ENCODE results near the gene CDH18. TPM values are rescaled to one million over a fixed set of nuclear protein-coding genes. Genes with fewer than 3 reads are reported as not detected.
A peak's percentile ranks its signal among the peaks of the same experiment; 100 is the strongest.

CDH18 gene, protein sequence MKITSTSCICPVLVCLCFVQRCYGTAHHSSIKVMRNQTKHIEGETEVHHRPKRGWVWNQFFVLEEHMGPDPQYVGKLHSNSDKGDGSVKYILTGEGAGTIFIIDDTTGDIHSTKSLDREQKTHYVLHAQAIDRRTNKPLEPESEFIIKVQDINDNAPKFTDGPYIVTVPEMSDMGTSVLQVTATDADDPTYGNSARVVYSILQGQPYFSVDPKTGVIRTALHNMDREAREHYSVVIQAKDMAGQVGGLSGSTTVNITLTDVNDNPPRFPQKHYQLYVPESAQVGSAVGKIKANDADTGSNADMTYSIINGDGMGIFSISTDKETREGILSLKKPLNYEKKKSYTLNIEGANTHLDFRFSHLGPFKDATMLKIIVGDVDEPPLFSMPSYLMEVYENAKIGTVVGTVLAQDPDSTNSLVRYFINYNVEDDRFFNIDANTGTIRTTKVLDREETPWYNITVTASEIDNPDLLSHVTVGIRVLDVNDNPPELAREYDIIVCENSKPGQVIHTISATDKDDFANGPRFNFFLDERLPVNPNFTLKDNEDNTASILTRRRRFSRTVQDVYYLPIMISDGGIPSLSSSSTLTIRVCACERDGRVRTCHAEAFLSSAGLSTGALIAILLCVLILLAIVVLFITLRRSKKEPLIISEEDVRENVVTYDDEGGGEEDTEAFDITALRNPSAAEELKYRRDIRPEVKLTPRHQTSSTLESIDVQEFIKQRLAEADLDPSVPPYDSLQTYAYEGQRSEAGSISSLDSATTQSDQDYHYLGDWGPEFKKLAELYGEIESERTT
- 17.5 TPM for total RNA-seq

DNA sequence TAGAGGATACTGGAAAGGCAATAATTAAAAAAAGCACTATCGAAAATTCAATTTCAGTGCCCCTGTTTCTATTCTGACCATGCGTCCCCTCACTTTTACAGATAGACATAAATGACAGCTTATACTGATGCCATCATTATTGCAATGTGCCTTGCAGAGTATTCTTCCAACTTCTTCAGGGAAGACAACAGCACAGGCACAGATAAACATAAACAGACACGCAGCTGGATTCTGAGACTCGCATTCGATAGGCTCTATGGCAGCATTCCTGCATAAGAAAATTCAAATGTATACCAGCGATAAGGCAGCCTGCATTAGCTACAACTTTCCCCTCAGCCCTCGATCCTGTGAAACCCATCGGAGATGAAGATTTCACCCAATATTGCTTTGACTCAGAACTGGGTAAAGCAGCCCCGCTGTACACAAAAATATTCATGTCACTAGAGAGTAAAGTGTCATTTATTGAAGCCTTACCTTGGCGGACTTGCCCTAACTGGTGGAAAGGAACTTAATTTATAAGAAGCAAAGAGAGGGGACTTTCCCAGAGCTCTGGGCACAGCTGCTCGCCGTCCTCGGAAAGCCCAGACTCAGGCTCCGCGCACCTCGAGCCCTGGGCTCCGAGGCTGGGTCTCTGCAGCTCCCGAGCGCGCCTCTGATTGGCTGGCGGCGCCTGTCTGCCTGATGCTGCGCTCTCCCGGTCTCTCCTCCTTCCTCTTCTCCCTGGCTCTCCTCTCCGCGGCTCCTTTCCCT lies at the start of gene CDH18:
Gene CDH18 (minus strand): TSS at position 589 of the 750 bp plus-strand sequence. CDS start 149,214 bp downstream, outside the sequence.
- FAIRE-seq (no peak), DNase-seq (ENCODE audit: low spot score in 2 of 2) (peak; percentile 12 to 37)

DNA sequence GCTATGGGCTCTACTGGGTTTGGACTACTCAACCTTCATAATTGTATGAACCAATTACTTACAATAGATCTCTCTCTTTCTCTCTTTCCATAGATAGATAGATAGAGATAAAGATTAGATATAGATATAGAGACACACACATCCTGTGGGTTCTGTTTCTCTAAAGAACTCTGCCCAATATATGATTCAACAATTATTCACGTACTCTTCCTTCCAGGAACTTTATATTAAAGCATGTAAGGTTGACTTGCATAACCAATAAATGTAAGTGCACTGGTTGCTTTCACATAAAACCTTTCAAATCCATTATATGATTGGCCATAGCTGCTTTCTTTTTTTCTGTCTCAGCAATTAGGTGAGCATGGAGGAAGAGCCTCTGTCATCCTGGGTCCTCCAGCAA lies 46.7 kb upstream of the CDH18 start:
- DNase-seq (ENCODE audit: low spot score in 2 of 2) (no peak), FAIRE-seq (no peak)

DNA sequence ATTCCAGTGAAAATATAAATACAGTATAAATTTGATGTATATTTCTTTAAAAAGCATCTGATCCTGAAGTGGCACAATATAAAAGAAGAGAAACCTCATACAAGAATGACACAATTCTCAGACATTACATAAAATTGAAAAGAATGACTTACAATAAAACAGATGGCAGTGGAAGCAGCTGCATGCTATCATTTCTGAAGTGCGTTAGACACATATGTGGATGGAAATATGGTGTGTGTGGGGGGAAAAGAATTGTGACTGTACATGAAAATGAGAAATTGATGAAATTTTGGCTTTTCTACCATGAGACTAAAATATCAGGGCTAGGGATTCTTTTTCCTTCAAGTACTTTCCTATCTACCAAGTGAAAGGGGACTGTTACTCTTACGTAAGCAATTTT lies 45.9 kb upstream of the CDH18 start:
- DNase-seq (ENCODE audit: low spot score in 2 of 2) (no peak), FAIRE-seq (no peak)

DNA sequence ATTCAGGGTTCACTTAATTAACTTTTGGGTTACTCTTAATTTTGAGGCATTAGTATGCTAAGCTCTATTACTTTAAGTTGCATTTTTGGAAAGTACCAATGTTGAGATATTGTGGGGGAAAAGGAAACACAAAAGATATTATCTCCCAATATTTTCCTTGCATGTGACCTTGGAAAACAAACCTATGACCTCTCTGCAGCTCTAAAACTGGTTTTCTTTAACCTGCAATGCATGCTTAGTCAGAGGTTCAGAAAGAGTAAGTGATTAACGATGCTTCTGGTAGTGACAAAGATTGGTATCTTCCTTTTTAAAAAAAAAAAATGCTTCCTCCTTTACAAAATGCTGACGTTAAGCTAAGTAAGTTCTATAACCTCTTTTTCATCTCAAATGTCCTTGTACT lies 44.9 kb upstream of the CDH18 start:
- DNase-seq (ENCODE audit: low spot score in 2 of 2) (no peak), FAIRE-seq (no peak)

DNA sequence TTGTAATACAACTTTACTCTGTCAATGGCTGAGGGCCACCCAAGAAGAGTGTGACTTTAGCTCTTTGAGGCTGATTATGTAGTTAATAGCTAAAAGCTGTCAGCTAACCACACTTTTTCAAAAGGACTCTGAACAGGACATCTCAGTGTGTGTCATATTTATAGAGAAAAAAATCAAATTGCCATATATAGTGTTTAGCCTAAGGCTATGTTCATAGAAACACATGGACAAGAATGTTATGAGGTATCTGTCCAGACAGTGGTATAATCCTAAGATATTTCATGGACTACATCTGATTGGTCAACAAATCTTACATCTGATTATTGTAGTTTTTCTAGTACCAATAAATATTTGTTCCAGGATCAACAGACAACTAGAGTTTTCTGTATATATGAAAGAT lies 42.1 kb upstream of the CDH18 start:
- FAIRE-seq: no peak
- DNase-seq (ENCODE audit: low spot score in 2 of 2): no peak

DNA sequence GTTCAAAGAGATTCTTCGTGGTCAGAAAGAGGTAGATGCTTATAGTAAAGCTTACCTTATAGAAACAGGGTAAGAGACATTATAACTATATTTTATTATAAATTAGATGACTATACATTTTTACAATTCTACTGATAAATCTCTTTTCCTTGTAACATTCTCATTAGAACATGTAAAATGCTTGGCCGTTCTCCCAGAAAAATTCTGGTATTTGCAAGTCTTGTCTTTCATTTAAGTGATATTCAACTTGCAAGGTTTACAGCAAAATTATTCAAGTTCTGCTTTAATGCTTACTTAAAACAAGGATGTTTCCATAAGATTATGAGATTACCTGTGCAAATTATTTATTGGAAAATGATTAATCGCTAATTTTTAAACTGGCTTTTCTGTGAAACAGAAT lies 41.3 kb upstream of the CDH18 start:
- DNase-seq (ENCODE audit: low spot score in 2 of 2) (no peak), FAIRE-seq (no peak)

DNA sequence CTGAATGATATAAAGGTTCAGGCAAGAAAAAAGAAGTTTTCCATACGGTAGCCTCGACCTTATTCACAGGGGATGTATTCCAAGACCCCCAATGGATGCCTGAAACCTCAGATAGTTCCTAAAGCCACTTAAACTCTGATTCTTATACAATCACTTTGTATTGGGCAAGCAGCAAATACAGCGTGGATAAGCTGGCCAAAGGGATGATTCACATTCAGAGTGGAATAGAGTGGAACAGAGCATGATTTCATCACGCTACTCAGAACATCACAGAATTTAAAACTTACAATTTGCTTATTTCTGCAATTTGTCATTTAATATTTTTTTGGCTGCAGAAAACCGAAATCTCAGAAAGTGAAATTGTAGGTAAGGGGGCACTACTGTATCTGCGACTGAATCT lies 40.5 kb upstream of the CDH18 start:
- FAIRE-seq: no peak
- no peak for DNase-seq (ENCODE audit: low spot score in 2 of 2)

DNA sequence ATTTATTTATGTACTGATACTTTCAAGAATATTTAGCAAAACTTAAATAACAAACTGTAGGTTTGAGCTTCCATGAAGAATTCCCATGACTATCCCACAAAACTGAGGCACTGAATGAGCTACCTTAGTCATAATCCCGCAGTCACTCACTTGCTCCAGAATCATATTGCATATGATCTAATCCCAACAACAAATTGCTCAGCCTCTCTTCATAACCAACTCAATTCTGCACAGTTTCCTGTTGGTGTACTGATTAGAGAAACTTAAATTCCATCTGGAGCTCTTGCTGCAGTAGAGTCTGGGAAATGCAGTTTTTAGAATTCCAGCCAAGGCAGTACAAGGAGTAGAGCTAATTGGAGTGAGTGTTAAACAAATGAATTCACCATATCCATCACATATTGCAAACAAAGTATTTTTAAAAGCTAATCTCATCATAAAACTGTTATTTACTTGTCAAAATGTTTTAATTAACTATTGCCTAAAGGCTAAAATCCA lies 35.7 kb upstream of the CDH18 start:
- DNase-seq (ENCODE audit: low spot score in 2 of 2): no peak

DNA sequence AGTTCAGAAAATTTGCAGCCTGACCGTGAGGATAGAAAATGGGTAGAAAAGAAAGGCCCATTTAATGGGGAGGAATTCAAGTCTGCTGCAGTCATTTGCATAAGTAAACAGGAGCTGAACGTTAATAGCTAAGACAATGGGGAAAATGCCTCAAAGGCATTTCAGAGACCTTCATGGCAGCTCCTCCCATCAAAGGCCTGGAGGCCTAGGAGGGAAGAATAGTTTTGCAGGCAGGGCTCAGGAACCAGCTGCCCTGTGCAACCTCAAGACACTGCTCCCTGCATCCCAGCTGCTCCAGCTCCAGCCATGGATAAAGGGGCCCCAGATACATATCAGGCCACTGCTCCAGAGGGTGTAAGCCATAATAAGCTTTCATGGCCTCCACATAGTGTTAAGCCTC lies 32.2 kb upstream of the CDH18 start:
- no peak for DNase-seq (ENCODE audit: low spot score in 2 of 2)
- FAIRE-seq: no peak

More for the DNA sequence above, 35.7 kb upstream of the CDH18 start:
- no peak for FAIRE-seq

DNA sequence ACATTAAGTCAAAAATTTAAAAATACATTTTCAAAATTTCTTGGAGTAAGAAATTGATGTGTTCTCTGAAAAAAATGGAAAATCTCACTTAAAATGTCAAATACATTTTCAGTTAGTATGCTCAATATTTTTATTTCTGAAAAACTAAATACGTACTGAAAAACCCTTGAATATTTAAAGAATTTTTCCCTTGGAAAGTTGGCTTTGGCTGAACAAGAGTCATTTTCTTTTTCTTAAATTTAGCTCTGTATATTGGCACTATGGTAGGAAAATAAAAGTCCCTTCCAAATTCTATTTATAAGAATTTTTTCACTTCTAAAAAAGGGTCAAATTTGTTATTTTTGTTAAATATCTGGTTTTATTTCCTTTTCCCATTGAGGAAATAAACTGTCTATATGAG lies 29.0 kb upstream of the CDH18 start:
- FAIRE-seq (no peak), DNase-seq (ENCODE audit: low spot score in 2 of 2) (no peak)

DNA sequence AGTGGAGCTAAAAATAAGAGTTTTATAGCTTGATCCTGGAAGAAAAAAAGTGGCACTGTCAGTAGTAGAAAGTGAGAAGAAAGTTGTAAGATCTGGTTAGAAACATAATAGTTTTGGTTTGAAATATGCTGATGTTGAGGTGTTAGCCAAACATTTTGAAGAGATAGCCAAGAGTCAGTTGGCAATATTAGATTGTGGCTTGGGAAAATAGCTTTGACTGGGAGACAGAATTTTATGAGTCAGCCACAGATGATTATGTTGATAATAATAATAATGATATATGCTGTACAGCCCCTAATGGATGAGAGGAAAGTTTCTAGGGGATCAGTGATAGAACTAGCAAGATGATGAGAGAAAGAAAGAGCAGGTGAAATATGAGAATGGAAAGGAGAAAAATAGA lies 12.4 kb upstream of the CDH18 start:
- FAIRE-seq: no peak
- DNase-seq (ENCODE audit: low spot score in 2 of 2): no peak

DNA sequence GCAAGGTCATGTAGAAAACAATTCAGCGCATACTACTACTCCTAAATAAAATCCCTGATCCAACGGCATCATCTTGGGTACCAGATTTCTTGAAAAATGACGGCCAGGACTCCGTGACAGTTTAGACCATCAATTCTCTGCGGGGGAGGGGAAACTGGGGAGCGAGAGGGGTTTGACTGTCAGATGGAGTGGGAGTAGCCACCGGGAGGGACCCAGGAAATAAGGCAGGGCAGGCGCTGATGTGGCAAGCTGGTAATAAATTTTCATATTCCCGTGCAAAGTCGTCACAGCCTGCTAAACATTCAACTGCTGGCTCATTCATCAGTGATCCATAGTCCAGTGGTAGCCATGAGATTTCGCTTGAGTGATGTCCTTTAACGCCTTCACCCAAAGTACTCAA lies 457 bp upstream of the CDH18 start:
- FAIRE-seq (no peak), DNase-seq (ENCODE audit: low spot score in 2 of 2) (no peak)

DNA sequence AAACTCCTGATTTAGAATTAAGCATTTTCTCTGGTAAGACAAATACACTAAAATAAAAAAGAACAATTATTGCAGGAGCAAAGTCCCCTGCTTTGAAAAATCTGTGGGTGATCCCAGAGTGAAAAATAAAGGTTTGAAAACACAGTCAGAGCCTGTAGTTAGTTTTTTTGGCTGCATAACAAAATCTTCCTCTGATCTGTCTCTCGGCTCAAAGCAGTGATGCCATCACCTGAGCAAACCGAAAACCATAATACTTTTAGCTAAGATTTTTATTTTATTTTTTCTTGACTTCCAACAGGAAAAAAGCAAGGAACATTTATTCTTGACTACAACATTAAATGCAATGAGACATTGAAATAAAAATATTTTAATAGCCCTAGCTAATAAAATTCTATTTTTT lies 1.2 kb downstream of the CDH18 start:
- DNase-seq (ENCODE audit: low spot score in 2 of 2): no peak

DNA sequence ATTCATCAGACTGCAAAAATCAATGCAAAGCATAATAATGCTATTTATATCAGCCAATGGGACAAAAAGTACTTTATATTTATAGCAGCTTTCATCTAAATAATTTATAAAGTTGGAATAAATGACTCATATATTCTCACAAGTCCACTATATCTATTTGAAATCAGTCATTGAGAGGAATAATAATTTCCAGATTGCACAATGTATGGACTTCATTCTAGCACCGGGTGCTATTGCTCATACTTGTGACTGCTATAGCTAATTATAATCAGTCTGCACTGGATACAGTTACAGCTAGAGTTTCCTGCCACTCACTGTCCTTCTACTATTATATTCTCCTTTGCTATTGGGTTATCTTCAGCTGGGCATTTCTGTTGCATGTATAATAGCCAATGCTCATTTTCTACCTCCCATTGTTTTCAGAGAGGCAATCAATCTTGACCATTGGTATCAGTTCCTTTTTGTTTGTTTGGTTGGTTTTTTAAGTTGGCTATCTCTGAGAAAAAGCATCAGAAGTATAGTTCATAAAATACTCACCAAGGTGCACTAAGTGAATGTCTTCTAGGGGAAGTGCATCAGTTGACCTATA lies 1.9 kb downstream of the CDH18 start:
- DNase-seq (ENCODE audit: low spot score in 2 of 2): no peak
- FAIRE-seq: no peak

More for the DNA sequence above, 1.2 kb downstream of the CDH18 start:
- no peak for FAIRE-seq

DNA sequence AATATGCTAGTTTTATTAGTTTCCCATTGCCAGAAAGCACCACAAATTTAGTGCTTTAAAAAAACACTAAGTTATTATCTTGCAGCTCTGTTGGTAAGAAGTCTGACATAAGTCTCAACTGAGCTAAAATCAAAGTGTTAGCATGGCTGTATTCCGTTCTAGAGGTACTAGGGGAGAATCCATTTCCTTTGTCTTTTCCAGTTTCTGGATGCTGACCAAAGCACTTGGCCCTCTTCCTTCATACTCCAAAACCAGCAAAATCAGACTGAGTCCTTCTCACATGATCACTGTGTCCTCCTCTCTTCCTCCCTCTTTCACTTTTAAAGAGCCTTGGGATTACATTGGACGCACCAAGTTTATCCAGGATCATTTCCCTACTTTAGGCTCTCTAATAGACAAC lies 9.5 kb downstream of the CDH18 start:
- FAIRE-seq: no peak
- no peak for DNase-seq (ENCODE audit: low spot score in 2 of 2)

DNA sequence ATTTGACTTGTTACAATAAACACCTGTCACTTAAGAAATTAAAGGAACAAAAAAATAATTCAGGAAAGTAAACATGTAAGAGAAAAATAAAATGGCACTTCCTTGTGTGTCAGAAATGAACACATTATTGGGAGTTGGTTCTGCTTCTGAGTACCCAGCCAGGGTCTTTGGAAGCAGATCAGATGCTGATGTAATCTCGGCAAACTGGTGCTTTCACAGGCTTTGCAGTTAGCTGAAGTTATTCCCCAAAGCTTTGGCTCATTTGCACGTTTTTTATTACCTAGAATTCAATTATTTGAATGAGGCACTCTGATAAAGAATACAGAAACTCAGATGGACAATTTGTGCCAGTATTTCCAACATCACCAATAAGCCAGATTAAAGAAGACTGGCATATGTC lies 10.9 kb downstream of the CDH18 start:
- FAIRE-seq (no peak), DNase-seq (ENCODE audit: low spot score in 2 of 2) (no peak)

DNA sequence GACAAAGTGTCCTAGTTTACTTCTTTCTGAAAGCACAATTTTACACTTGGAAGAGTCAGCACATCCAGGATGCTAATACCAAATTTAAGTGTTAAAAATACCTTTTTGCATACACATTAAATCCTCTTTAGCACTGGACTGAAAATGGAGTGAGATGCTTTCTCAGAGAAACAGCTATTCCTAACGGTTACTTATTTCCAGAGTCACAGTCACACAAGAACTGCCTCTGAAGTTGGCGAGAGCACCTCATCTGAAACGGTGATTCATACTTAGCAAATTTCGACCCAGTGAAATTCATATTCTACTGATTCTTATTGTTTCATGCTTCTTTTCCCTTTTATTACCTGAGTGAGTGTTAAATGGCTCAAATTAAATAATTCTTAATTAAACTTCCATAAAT lies 12.2 kb downstream of the CDH18 start:
- no peak for DNase-seq (ENCODE audit: low spot score in 2 of 2)
- FAIRE-seq: no peak

DNA sequence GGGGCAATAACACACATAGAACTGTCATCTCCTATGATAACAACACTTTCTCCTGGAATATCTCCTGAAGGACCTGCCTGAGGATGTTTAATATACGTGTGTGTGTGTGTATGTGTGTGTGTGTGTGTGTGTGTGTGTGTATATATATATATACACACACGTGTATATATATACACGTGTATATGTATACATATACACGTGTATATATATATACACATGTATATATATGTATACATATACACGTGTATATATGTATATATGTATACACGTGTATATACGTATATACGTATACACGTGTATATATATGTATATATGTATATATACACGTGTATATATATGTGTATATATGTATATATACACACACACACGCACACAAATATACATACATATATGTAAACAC lies 27.5 kb downstream of the CDH18 start:
- FAIRE-seq (peak; percentile 48), DNase-seq (ENCODE audit: low spot score in 2 of 2) (no peak)

DNA sequence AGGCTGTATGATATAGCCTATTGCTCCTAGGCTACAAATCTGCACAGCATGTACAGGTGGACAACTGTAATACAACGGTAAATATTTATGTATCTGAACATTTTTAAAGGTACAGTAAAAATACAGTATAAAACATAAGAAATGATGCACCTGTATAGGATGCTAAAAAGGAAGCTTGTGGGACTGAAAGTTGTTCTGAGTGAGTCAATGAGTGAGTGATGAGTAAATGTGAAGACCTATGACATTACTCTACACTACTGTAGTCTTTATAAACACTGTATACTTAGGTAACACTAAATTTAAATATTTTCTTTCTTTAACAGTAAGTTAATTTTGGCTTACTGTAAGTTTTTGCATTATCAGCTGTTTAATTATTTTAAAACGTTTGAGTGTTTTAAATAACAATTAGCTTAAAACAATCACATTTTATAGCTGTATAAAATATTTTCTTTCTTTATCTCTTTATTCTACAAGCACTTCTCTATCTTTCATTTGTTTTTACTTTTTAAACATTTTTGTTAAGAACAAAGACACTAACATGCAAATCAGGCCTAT lies 28.1 kb downstream of the CDH18 start:
- DNase-seq (ENCODE audit: low spot score in 2 of 2) (no peak), FAIRE-seq (no peak)

DNA sequence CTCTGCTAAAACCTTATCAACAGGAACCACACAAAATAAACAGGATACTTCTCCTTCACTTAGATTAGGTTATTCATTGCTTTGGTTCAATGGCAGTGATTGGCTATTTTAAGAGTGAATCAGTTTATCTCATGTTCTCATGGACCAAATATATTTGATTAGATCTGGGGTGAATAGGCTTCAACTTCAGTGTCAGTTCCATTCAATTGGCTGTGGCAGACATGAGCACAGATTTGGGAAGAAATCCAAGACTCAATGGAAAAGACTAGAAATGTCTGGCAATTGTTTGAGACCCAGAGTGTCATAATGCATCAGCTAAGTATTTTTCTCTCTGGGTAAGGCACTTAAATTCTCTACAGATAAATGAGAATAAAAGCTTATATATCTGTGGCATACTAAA lies 37.1 kb downstream of the CDH18 start:
- no peak for FAIRE-seq
- no peak for DNase-seq (ENCODE audit: low spot score in 2 of 2)

Measured in frontal cortex (tissue), 4 donors.